GM18907 (cell line): ENCODE results near the gene AOC2.
"Not testable (repeated sequence)": the region's sequence is repeated elsewhere in the genome, so short reads cannot be mapped to it uniquely, and the experiment has no call there.

ENCODE experiments used
- ATAC-seq: cut with Tn5 transposase; IDR thresholded peaks from one replicate; pipeline ENCODE4 v1.9.1; 2021; ENCODE audit warnings: mild to moderate bottlenecking, moderate library complexity; ENCODE audit not compliant: unreplicated experiment

AOC2 gene

DNA sequence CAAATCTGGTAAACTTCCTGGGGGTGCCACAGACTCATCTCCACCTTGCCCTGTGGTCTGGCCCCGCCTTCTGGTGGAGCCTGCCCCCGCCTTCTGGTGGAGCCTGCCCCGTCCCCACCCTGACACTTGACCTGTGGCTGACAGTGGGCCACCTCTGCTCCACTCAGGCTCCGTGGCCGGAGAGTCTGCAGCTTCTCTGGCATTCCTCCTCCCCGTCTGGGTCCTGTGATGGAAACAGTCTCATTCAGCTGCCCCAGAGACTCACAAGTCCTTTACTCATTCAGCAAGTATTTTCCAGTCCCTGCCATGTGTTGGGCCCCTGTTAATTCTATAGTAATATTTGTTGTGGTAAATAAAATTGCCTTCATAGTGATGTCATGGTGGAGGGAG is 35.2 kb downstream of the AOC2 start:
- no peak for ATAC-seq

DNA sequence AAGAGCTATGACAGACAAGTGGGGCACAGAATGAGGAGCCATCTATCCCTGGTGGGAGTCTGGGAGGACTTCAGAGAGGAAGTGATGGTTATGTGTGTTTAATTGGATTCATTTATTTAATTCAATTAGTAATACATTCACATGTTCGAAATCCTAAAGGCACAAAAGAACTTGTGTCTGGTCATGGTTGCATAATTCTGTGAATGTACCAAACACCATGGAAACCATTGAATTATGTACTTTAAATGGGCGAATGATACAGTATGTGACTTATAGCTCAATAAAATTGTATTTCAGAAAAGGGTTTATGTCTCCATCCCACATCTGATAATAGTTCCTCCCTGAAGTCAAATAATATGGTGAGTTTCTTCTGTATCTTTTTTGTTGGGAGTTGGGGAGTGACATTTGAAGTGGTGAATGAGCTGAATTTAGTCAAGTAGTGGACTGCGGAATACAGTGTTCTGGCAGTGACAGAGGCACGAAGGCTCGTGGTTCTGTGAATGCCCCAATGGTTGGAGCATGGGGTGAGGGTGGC is 36.5 kb downstream of the AOC2 start:
- no peak for ATAC-seq

DNA sequence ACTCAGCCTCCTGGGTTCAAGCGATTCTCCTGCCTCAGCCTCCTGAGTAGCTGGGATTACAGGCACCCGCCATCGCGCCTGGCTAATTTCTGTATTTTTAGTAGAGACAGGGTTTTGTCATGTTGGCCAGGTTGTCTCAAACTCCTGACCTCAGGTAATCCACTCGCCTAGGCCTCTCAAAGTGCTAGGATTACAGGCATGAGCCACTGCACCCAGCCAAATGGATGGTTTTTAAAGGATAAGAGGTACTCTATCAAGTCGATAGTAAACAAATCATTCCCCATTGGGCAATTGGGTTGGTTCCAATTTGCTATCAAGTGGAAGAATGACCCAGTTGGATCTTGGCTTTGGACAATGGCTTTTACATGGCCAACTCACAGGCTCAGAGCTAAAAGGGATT is 37.3 kb downstream of the AOC2 start:
- ATAC-seq, result not testable (repeated sequence)

DNA sequence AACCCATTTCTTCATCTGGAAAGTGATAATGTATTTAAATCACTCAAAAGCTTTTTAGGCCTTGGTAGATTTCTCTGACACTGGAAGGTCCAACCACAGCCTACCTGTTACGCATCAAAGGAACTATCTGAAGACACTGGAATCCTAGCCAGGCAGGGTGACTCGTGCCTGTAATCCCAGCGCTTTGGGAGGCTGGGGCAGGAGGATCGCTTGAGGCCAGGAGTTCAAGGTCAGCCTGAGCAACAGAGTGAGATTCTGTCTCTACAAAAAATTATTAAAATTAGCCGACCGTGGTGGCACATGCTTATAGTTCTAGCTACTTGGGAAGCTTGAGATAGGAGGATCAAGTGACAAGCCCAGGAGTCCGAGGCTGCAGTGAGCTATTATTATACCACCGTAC is 37.8 kb downstream of the AOC2 start:
- no peak for ATAC-seq

DNA sequence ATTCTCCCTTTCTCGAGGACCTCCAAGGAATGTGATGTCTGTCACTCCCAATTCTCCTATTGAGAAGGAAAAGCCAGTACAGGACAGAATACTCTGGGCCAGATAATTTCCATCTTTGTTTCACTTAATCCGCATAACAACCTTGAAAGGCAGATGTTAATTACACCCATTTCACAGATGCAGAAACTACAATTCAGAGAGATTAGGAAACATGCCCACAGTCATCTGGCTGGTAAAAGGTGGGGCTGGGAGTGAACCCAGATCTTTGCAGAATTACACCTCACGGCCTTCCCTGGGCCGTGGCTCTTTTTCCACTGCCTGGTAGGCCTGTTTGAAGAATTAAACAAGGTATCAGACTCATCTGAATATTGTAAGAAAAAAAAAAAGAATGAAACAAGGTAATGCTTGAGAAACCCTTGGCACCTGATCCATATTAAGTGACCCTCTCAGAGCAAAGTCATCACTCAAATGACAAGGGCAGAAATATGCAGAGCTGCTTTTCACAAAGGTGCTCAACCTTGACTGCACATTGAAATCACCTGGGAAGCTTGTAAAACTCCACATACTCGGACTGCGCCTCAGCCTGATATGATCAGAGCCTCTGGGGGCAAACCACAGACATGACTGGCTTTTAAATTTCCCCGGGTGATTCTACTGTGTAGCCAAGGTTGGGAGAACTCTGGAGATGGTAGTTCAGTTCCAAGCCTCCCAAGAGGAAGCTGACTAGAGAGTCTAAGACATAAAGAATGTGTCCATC is 39.6 kb downstream of the AOC2 start:
- ATAC-seq, result no peak

DNA sequence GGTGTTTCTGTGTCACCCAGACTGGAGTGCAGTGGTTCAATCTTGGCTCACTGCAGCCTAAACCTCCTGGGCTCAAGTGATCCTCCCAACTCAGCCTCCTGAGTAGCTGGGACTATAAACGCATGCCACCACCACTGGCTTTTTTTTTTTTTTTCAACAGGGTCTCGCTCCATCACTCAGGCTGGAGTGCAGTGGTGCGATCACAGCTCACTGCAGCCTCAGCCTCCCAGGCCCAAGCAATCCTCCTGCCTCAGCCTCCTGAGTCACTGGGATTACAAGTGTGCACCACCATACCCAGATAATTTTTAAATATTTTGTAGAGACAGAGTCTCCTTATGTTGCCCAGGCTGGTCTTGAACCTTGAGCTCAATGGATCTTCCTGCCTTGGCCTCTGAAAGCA is 41.4 kb downstream of the AOC2 start:
- ATAC-seq, result not testable (repeated sequence)

DNA sequence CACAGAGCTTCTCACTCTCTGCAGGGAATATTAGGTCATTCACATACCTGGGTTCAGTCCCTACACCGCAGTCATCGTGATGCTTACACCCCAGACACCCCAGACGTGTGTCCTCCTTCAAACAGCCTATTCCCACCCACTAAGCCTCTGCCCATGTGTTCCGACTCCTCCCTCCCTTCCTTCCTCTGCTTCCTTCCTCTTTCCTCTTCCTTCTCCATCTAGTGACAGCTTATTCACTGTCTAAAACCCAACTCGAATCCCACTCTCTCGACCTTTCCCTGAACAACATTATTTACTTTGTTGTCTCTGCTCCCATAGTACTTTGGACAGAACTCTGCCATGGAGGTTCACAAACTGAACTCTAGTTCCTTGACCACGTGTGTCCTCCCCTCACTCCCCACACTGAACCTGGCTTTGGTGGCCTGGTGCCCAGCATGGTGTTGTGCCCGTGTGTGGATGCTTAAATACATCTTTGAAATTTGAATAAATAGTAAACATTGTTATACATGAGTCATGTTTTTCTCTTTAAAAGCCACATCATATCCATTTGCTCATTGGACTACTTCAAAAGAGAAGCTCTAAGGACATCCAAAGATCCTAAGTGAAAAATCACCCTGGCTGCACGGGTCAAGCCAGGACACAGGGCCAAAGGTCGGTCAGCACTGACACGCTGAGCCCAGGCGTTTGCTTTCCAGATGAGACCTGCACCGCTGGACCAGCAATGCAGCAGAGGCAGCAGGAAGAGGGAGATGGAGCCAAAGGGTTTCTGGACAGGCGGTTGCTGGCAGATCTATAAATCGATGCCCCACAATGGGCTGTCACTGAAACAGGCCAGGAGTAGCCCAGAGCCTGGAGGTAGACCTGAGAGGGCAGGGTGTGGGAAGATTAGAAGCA is 42.1 kb downstream of the AOC2 start:
- no peak for ATAC-seq

DNA sequence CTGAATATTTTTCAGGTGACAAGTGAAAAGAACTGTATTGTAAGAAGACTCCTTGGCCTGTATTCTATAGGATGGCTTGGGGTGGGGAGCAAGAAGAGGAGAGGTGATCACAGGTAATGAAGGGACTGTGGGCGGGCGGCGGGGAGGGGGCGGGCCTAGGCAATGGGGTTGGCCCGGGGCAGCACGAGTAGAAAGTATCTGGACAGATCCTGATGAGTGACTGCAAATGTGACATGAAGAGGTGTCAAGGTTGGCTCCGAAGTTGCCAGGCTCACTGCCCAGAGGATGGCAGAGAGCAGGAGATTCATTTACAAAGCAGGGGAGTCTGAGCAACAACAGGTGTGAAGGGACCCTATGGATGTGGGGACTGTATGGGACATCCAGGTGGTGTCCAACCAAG is 45.4 kb downstream of the AOC2 start:
- ATAC-seq, result no peak

DNA sequence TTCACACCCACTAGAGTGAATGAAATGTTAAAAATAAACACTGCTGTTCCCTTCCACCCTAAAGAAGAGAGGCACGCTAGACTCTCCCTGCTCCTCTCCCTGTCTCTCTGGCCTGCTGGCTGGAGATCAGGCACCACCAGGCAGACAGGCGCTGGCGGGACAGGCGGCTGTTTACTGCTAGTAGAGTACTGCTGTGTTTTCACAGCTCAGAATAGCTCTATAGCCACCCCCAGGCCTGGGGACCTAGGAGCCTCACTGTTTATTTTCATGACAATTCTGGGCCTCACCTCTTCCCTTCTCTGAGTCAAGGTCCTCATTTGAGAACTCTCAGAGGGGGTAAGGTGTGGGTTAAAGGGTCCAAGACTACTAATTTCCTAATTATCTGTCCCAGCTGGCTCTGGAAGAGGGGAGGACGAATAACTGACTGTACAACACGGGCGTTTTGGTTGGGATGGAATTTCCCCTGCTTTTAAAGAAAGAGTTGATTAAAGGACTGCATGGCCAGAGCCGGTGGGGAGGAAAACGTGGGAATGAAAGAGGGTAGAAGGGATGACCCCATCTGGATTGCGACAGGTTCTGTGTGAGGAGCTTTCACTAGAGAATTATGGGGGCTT is 47.3 kb downstream of the AOC2 start:
- no peak for ATAC-seq

DNA sequence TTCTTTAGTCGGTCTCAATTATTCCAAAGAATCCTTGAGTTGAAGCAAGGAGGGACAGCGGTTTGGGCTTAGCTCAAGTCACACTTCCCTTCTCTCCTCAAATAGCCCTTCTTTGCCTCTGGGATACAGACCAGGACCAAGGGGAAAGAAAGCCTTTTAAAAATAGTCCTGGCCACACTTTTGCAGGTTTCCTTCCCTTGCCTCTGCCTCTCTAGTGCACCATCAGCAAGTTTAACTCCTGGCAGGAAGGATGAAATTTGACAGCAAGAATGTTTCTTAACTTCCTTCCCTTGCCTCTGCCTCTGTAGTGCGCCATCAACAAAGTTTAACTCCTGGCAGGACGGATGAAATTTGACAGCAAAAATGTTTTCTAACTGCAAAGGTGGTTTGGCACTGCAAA is 49.0 kb downstream of the AOC2 start:
- ATAC-seq, result no peak

DNA sequence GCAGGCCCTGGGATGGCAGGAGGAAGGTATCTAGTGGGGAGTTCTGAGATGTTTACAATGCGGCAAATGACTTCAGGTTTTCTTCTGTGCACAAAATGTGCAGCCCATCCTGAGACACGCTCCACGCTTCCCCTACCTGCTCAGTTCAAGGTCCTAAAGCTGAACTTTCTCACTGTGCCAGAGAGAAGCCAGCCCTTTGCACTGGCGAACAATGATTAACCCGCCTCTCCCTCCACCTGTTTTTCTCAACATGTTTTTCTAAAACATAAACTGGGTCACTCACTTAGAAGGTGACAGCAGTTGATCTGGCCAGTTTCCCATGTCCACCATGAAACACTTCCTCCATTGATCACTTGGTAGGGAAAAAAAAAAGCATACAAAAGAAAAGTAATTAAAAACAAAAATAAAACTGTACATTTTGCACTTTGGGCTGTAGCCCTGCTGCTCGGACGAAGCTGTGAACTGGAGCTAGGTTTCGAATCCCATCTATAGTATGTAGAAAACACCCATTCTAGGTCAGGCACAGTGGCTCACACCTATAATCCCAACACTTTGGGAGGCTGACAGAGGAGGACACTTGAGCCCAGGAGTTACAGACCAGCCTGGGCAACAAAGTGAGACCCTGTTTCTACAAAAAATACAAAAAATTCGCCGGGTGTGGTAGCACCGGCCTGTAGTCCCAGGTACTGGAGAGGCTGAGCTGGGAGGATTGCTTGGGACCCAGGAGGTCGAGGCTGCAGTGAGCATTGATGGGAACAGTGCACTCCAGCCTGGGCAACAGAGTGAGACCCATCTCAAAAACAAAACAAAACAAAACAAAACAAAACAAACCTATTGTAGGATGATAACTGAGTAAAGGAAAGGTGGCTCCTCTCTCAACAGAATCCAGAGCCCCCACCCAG is 50.2 kb downstream of the AOC2 start:
- ATAC-seq, result no peak

DNA sequence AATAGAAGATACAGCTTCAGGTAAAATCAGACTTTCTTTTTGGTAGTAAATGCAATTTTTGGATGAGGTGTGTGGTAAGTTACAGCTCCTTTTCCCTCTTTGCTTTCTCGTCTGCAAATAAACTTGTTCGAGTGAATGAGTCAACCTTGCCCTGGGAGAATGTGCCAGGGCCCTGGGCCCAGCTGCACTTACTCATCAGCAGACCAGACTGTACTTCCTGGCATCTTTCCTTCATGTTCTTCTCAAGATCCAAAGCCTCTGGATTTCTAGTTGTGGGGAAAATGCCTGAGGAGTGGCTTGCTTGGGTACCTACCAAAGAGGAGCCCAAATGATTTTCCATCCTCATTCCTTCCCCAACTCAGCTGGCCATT is 50.8 kb downstream of the AOC2 start:
- no peak for ATAC-seq

DNA sequence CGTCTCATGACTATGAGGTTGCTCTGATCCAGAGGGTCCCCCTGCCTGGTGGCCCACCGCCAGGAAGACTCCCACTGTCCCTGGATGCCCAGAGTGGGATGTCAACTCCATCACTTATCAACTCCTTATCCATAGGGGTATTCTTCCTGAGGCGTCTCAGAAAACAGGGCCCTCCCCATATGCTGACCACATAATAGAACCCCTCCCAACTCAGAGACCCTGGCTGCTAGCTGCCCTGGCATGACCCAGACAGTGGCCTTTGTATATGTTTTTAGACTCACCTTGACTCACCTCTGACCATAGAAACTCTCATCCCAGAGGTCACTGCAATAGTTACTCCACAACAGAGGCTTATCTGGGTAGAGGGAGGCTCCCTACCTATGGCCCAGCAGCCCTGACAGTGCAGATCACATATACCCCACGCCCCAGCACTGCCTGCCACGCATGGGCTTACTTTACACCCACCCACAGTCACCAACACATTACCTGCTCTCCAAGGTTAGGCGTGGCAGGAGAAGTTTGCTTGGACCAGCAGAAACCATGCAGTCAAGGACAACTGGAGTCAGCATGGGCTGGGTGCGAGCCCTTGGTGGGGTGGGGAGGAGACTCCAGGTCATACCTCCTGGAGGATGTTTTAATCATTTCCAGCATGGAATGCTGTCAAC is 53.9 kb downstream of the AOC2 start:
- ATAC-seq, result no peak

DNA sequence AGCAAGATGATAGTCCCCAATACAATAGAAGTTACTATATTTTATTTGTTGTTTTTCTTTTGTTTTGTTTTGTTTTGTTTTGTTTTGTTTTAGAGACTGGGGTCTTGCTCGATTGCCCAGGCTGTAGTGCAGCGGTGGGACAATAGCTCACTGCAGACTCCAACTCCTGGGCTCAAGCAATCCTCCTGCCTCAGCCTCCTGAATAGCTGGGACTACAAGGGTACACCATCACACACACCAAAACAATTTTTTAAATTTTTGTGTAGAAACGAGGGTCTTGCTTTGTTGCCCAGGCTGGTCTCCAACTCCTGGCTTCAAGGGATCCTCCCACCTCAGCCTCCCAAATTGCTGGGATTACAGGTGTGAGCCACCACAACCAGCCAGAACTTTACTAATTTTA is 55.6 kb downstream of the AOC2 start:
- not testable (repeated sequence) for ATAC-seq
